ENCODE measurements around the gene CD9. TPM values are rescaled to one million over a fixed set of nuclear protein-coding genes. Genes with fewer than 3 reads are reported as not detected.

CD9 gene
- polyA plus RNA-seq, 1 donor from 2014 or later: not detected

GRCh38 chr12:6284273-6284672 is 84.1 kb downstream of the CD9 start:
- no peak overlapping the region for H3K4me2 ChIP-seq (ENCODE audit: low read length)
- H3K36me3 ChIP-seq (ENCODE audit: insufficient read depth, low read length): no peaks in the 10 kb centered on the region
- no peaks in the 10 kb centered on the region for H3K79me2 ChIP-seq (replicated peaks; ENCODE audit: insufficient read depth, low read length)
- H3K27ac ChIP-seq (ENCODE audit: low read length): no peak overlapping the region
- no peak overlapping the region for H3K9ac ChIP-seq (ENCODE audit: low read length)
- H3K27me3 ChIP-seq (ENCODE audit: insufficient read depth, low read depth, low read length): peaks cover 2% of the 10 kb centered on the region
- no peak overlapping the region for H2AFZ ChIP-seq (ENCODE audit: low read depth, low read length)
- no peaks in the 10 kb centered on the region for H3K9me2 ChIP-seq (ENCODE audit: insufficient read depth, low read length)
- TF ChIP-seq, protein P1, sequence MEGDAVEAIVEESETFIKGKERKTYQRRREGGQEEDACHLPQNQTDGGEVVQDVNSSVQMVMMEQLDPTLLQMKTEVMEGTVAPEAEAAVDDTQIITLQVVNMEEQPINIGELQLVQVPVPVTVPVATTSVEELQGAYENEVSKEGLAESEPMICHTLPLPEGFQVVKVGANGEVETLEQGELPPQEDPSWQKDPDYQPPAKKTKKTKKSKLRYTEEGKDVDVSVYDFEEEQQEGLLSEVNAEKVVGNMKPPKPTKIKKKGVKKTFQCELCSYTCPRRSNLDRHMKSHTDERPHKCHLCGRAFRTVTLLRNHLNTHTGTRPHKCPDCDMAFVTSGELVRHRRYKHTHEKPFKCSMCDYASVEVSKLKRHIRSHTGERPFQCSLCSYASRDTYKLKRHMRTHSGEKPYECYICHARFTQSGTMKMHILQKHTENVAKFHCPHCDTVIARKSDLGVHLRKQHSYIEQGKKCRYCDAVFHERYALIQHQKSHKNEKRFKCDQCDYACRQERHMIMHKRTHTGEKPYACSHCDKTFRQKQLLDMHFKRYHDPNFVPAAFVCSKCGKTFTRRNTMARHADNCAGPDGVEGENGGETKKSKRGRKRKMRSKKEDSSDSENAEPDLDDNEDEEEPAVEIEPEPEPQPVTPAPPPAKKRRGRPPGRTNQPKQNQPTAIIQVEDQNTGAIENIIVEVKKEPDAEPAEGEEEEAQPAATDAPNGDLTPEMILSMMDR (IDR thresholded peaks at IDR 0.05; ENCODE audit: poor library complexity, severe bottlenecking): no peak
- no peak for TF ChIP-seq TAF1 (IDR thresholded peaks at IDR 0.05; ENCODE audit: low read depth)
- TF ChIP-seq POLR2AphosphoS5 (IDR thresholded peaks at IDR 0.05): no peak
- no peak for TF ChIP-seq EP300 (conservative IDR thresholded peaks at IDR 0.05; ENCODE audit: poor library complexity, severe bottlenecking)
- H4K20me1 ChIP-seq (ENCODE audit: insufficient read depth): no peaks in the 10 kb centered on the region
- no peaks in the 10 kb centered on the region for H3K9me3 ChIP-seq (ENCODE audit: low read length)
- H3K4me3 ChIP-seq (ENCODE audit: low read length): no peak overlapping the region
- H3F3A ChIP-seq (ENCODE audit: insufficient read depth, low read length, poor library complexity, severe bottlenecking): peaks cover 3% of the 10 kb centered on the region

- H3K4me3 ChIP-seq (ENCODE audit: low read length): no peak overlapping the region
- H3K27ac ChIP-seq (ENCODE audit: low read length): no peak overlapping the region
- no peaks in the 10 kb centered on the region for H3K9me2 ChIP-seq (ENCODE audit: insufficient read depth, low read length)
- H3K36me3 ChIP-seq (ENCODE audit: insufficient read depth, low read length): no peaks in the 10 kb centered on the region
- no peaks in the 10 kb centered on the region for H4K20me1 ChIP-seq (ENCODE audit: insufficient read depth)
- no peaks in the 10 kb centered on the region for H3K27me3 ChIP-seq (ENCODE audit: insufficient read depth, low read depth, low read length)
- H3F3A ChIP-seq (ENCODE audit: insufficient read depth, low read length, poor library complexity, severe bottlenecking): peaks cover 3% of the 10 kb centered on the region
- H3K4me2 ChIP-seq (ENCODE audit: low read length): no peak overlapping the region
- TF ChIP-seq RAD21 (conservative IDR thresholded peaks at IDR 0.05) (peak; percentile 86), POLR2AphosphoS5 (IDR thresholded peaks at IDR 0.05) (no peak), SMC3 (conservative IDR thresholded peaks at IDR 0.05; ENCODE audit: poor library complexity) (peak; percentile 88)
- TF ChIP-seq, protein P1 (IDR thresholded peaks at IDR 0.05; ENCODE audit: poor library complexity, severe bottlenecking): peak; percentile 89
- H2AFZ ChIP-seq (ENCODE audit: low read depth, low read length): no peak overlapping the region
- no peaks in the 10 kb centered on the region for H3K9me3 ChIP-seq (ENCODE audit: low read length)
- no peaks in the 10 kb centered on the region for H3K79me2 ChIP-seq (replicated peaks; ENCODE audit: insufficient read depth, low read length)
- no peak overlapping the region for H3K9ac ChIP-seq (ENCODE audit: low read length)
Measured at GRCh38 chr12:6285063-6285477, 84.9 kb downstream of the CD9 start.

DNA sequence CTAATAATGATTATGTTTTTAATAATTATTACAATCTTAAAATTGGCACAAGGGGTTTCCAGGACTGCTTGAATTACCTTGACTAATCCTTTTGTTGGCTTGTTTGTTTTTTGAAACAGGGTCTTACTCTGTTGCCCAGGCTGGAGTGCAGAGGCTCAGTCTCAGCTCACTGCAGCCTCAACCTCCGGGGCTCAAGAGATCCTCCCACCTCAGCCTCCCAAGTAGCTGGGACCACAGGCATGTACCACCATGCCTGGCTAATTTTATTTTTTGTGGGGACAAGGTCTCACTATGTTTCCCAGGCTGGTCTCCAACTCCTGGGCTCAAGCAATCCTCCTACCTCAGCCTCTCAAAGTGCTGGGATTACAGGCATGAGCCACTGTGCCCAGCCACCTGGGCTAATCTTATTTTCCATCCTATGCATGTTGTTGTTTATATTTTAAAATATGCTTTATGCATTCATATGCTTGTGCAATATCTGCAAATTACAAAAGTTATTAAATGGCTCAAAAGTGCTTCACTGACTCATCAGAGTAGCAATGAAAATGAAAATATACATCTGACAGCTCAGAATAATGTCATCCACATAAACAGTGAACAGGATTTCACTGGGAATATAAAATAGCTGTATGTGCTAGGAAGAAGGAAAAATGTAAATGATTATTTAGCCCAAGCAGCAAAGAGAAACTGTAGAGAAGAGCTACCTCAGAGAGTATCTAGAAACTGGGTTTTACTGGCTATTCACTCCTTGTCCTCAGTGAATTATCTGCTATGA is 85.5 kb downstream of the CD9 start:
- no peaks in the 10 kb centered on the region for H3K79me2 ChIP-seq (replicated peaks; ENCODE audit: insufficient read depth, low read length)
- H3K9ac ChIP-seq (ENCODE audit: low read length): peak overlapping the region; percentile 48
- H2AFZ ChIP-seq (ENCODE audit: low read depth, low read length): no peak overlapping the region

More for the DNA sequence above, 85.5 kb downstream of the CD9 start:
- Histone ChIP-seq H3K4me3 (ENCODE audit: low read length) (peak overlapping the region; percentile 49), H4K20me1 (ENCODE audit: insufficient read depth) (no peaks in the 10 kb centered on the region), H3K9me2 (ENCODE audit: insufficient read depth, low read length) (no peaks in the 10 kb centered on the region), H3K27ac (ENCODE audit: low read length) (peak overlapping the region; percentile 69), H3K36me3 (ENCODE audit: insufficient read depth, low read length) (no peaks in the 10 kb centered on the region), H3F3A (ENCODE audit: insufficient read depth, low read length, poor library complexity, severe bottlenecking) (peaks cover 3% of the 10 kb centered on the region), H3K27me3 (ENCODE audit: insufficient read depth, low read depth, low read length) (no peaks in the 10 kb centered on the region), H3K9me3 (ENCODE audit: low read length) (no peaks in the 10 kb centered on the region), H3K4me2 (ENCODE audit: low read length) (peak overlapping the region; percentile 66)
- TF ChIP-seq EP300 (conservative IDR thresholded peaks at IDR 0.05; ENCODE audit: poor library complexity, severe bottlenecking): no peak
- no peak for TF ChIP-seq SMC3 (conservative IDR thresholded peaks at IDR 0.05; ENCODE audit: poor library complexity)
- TF ChIP-seq TAF1 (IDR thresholded peaks at IDR 0.05; ENCODE audit: low read depth): no peak
- no peak for TF ChIP-seq EZH2 (IDR thresholded peaks at IDR 0.05; ENCODE audit: borderline replicate concordance, insufficient read depth, low read length, poor library complexity, severe bottlenecking)
- no peak for TF ChIP-seq POLR2AphosphoS5 (IDR thresholded peaks at IDR 0.05)
- TF ChIP-seq RAD21 (conservative IDR thresholded peaks at IDR 0.05): no peak
- TF ChIP-seq MXI1 (conservative IDR thresholded peaks at IDR 0.05; ENCODE audit: poor library complexity, severe bottlenecking): no peak
- TF ChIP-seq, protein P1 (IDR thresholded peaks at IDR 0.05; ENCODE audit: poor library complexity, severe bottlenecking): no peak
- TF ChIP-seq REST (IDR thresholded peaks at IDR 0.05; ENCODE audit: borderline replicate concordance): no peak
